NT2/D1 (cell line): Measurements from ENCODE around the gene PIK3AP1.

Source experiments
- SUZ12 ChIP-seq: IDR thresholded peaks from 2 replicates; pipeline ENCODE4 v1.6.1; 2011; ENCODE audit not compliant: insufficient read length, insufficient read depth; ENCODE audit errors: extremely low read depth
- YY1 ChIP-seq: IDR thresholded peaks from 2 replicates; pipeline ENCODE4 v1.6.1; 2011; ENCODE audit not compliant: insufficient read length, insufficient read depth
- ZNF274 ChIP-seq: IDR thresholded peaks from 2 replicates; pipeline ENCODE4 v1.6.1; 2011; ENCODE audit warnings: mild to moderate bottlenecking, low read depth, low read length

GRCh38 chr10:96706331-96706853 lies 13.9 kb downstream of the PIK3AP1 start:
- no peak for TF ChIP-seq YY1
- no peak for TF ChIP-seq ZNF274
- TF ChIP-seq SUZ12, result no peak
